ENCODE results near the gene UBTF.

The UBTF gene

GRCh38 chr17:44214230-44214494 is 5.3 kb downstream of the UBTF start:
- no peak for ATAC-seq
- TF ChIP-seq TOX (CRISPR knock-in tag; IDR thresholded peaks at IDR 0.05; ENCODE audit: borderline replicate concordance) (no peak), ZNF70 (CRISPR knock-in tag; IDR thresholded peaks at IDR 0.05) (no peak), ZNF565 (CRISPR knock-in tag; conservative IDR thresholded peaks at IDR 0.05; ENCODE audit: low read depth) (no peak), ESRRG (CRISPR knock-in tag; IDR thresholded peaks at IDR 0.05) (no peak)

- no peak for ATAC-seq
These were observed 5.9 kb downstream of the UBTF start for GRCh38 chr17:44213403-44214229.

More at GRCh38 chr17:44213403-44214229, 5.9 kb downstream of the UBTF start:
- TF ChIP-seq BACH2 (CRISPR knock-in tag; IDR thresholded peaks at IDR 0.05; ENCODE audit: borderline replicate concordance) (no peak), ZNF565 (CRISPR knock-in tag; conservative IDR thresholded peaks at IDR 0.05; ENCODE audit: low read depth) (no peak), TSHZ2 (CRISPR knock-in tag; IDR thresholded peaks at IDR 0.05) (no peak), CREB5 (CRISPR knock-in tag; IDR thresholded peaks at IDR 0.05; ENCODE audit: low read depth) (no peak), ZFP3 (CRISPR knock-in tag; IDR thresholded peaks at IDR 0.05) (no peak), CSRNP3 (CRISPR knock-in tag; IDR thresholded peaks at IDR 0.05) (no peak), CSDC2 (CRISPR knock-in tag; IDR thresholded peaks at IDR 0.05) (no peak), ZNF70 (CRISPR knock-in tag; IDR thresholded peaks at IDR 0.05) (no peak), TOX (CRISPR knock-in tag; IDR thresholded peaks at IDR 0.05; ENCODE audit: borderline replicate concordance) (no peak), ZFP30 (CRISPR knock-in tag; IDR thresholded peaks at IDR 0.05) (no peak), ESRRG (CRISPR knock-in tag; IDR thresholded peaks at IDR 0.05) (no peak), PATZ1 (CRISPR knock-in tag; IDR thresholded peaks at IDR 0.05; ENCODE audit: borderline replicate concordance) (no peak), ZNF8 (CRISPR knock-in tag; IDR thresholded peaks at IDR 0.05) (no peak), TCF4 (CRISPR knock-in tag; IDR thresholded peaks at IDR 0.05; ENCODE audit: borderline replicate concordance) (no peak), RARB (CRISPR knock-in tag; IDR thresholded peaks at IDR 0.05) (no peak), POU6F1 (CRISPR knock-in tag; IDR thresholded peaks at IDR 0.05; ENCODE audit: borderline replicate concordance, low read depth) (no peak), OSR1 (CRISPR knock-in tag; IDR thresholded peaks at IDR 0.05) (no peak), ZC3H10 (CRISPR knock-in tag; IDR thresholded peaks at IDR 0.05) (no peak), SNAI2 (CRISPR knock-in tag; IDR thresholded peaks at IDR 0.05) (no peak)

Data from SK-N-SH treated with all-trans-retinoic acid at 6 μM for 48 hours (cell line).